Measurements from ENCODE around the gene GRIN1. TPM values are rescaled to one million over a fixed set of nuclear protein-coding genes. Genes with fewer than 3 reads are reported as not detected.

GRIN1 gene
- total and polyA plus RNA-seq, 2 of the 13 experiments (the other 11 are each of a cell fraction or from before 2014, with no cell fraction given) = 0.13 TPM; not detected in 1

GRCh38 chr9:137188490-137189296 is 49.7 kb downstream of the GRIN1 start, which contains the start of the genes ANAPC2 and SSNA1 (continued):
- TF ChIP-seq MXI1 (IDR thresholded peaks at IDR 0.05; ENCODE audit: borderline replicate concordance, low read depth, low read length) (peak; percentile 97), BRD4 (CRISPR knock-in tag; IDR thresholded peaks at IDR 0.05) (peak; percentile 82; the same call in 1 of the 2 replicates), PBX2 (CRISPR knock-in tag; IDR thresholded peaks at IDR 0.05) (no peak), JARID2 (CRISPR knock-in tag; IDR thresholded peaks at IDR 0.05; ENCODE audit: insufficient replicate concordance) (no peak), EHMT2 (IDR thresholded peaks at IDR 0.05; ENCODE audit: borderline replicate concordance, low read depth, low read length) (no peak), ZBTB38 (CRISPR knock-in tag; IDR thresholded peaks at IDR 0.05) (peak; percentile 68; the same call in 1 of the 2 replicates), ZNF788 (CRISPR knock-in tag; IDR thresholded peaks at IDR 0.05; ENCODE audit: borderline replicate concordance) (peak; percentile 95), IKZF5 (CRISPR knock-in tag; IDR thresholded peaks at IDR 0.05) (peak; percentile 71), PHF20 (CRISPR knock-in tag; IDR thresholded peaks at IDR 0.05) (peak; percentile 100), ZSCAN22 (CRISPR knock-in tag; IDR thresholded peaks at IDR 0.05) (peak; percentile 49; the same call in 1 of the 2 replicates), PTBP1 (IDR thresholded peaks at IDR 0.05; ENCODE audit: low read depth, low read length, poor library complexity, severe bottlenecking) (no peak), ZMAT5 (CRISPR knock-in tag; IDR thresholded peaks at IDR 0.05; ENCODE audit: borderline replicate concordance, low read depth) (no peak), SCMH1 (CRISPR knock-in tag; IDR thresholded peaks at IDR 0.05; ENCODE audit: borderline replicate concordance) (no peak), JUN (CRISPR knock-in tag; IDR thresholded peaks at IDR 0.05) (peak; percentile 71; the same call in 1 of the 2 replicates), ZNF512 (CRISPR knock-in tag; IDR thresholded peaks at IDR 0.05) (no peak), ARID5B (CRISPR knock-in tag; IDR thresholded peaks at IDR 0.05) (peak; percentile 62; the same call in 1 of the 2 replicates), KMT2A (CRISPR knock-in tag; IDR thresholded peaks at IDR 0.05) (peak; percentile 89), ZBTB7B (CRISPR knock-in tag; IDR thresholded peaks at IDR 0.05) (peak; percentile 46; the same call in 1 of the 2 replicates), SPEN (CRISPR knock-in tag; IDR thresholded peaks at IDR 0.05; ENCODE audit: low read depth) (peak; percentile 99)

Data from HepG2 (cell line).